ENCODE data around the gene RPP38. TPM values are rescaled to one million over a fixed set of nuclear protein-coding genes. Genes with fewer than 3 reads are reported as not detected.

The RPP38 gene
- total RNA-seq: 8.1 and 14.0 TPM in 2 replicates

GRCh38 chr10:15097011-15097812 lies at the start of gene RPP38:
Gene RPP38, plus strand, starts transcription at chr10:15097355. Its CDS starts 5,960 bp downstream, at chr10:15103315.

GRCh38 chr10:15088428-15089261 lies 8.5 kb upstream of the RPP38 start, which contains the start of gene ACBD7:
Gene ACBD7, minus strand, starts transcription at chr10:15088776. Its CDS starts 48 bp downstream, at chr10:15088728.

Other genes starting within 250 kb of the RPP38 start
- gene SUV39H2, start 218.5 kb upstream of the RPP38 start, total RNA-seq: 9.6 and 14.4 TPM in 2 replicates
- gene DCLRE1C, start 143.3 kb upstream of the RPP38 start, total RNA-seq: 5.5 and 5.8 TPM in 2 replicates
- not detected in 2 replicates for gene MEIG1, start 138.0 kb upstream of the RPP38 start, total RNA-seq
- gene OLAH, start 53.4 kb upstream of the RPP38 start, total RNA-seq: not detected in 2 replicates
- 3.7 and 4.3 TPM in 2 replicates for gene ACBD7, start 8.6 kb upstream of the RPP38 start, total RNA-seq
- gene NMT2, start 71.3 kb downstream of the RPP38 start, total RNA-seq: 49.3 and 50.2 TPM in 2 replicates

Measured in myometrial cell (primary cell).